ENCODE results near the gene LRRC8E.

- TF ChIP-seq, protein P1, sequence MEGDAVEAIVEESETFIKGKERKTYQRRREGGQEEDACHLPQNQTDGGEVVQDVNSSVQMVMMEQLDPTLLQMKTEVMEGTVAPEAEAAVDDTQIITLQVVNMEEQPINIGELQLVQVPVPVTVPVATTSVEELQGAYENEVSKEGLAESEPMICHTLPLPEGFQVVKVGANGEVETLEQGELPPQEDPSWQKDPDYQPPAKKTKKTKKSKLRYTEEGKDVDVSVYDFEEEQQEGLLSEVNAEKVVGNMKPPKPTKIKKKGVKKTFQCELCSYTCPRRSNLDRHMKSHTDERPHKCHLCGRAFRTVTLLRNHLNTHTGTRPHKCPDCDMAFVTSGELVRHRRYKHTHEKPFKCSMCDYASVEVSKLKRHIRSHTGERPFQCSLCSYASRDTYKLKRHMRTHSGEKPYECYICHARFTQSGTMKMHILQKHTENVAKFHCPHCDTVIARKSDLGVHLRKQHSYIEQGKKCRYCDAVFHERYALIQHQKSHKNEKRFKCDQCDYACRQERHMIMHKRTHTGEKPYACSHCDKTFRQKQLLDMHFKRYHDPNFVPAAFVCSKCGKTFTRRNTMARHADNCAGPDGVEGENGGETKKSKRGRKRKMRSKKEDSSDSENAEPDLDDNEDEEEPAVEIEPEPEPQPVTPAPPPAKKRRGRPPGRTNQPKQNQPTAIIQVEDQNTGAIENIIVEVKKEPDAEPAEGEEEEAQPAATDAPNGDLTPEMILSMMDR (IDR thresholded peaks at IDR 0.05; ENCODE audit: low read depth, low read length) = no peak
- no peak for TF ChIP-seq POLR2A (IDR thresholded peaks at IDR 0.05; ENCODE audit: extremely low read depth, insufficient read length)
These were observed 15.8 kb upstream of the LRRC8E start for GRCh38 chr19:7872306-7873204.
